Urinary bladder (tissue), 2 donors: ENCODE measurements around the gene FHIP1B. TPM values are rescaled to one million over a fixed set of nuclear protein-coding genes. Genes with fewer than 3 reads are reported as not detected.

ENCODE experiments used
- polyA plus RNA-seq: library from polyadenylated mRNA; stranded (reverse); fragments of 200-250 nt; gene quantifications from one replicate; pipeline ENCODE4 v1.2.3, GENCODE V29; 2013
- total RNA-seq: library from RNA; depleted of rRNA; stranded (reverse); fragments of >200 nt; gene quantifications from one replicate; pipeline ENCODE4 v1.2.3, GENCODE V29; 2014
- donor health status: healthy.

The FHIP1B gene
- total and polyA plus RNA-seq, 2 donors, result 14.5 to 35.4 TPM

Other genes starting within 250 kb of the FHIP1B start
- not detected for gene OR52L1, start 247.7 kb downstream of the FHIP1B start, total RNA-seq
- gene OR52L1, start 247.7 kb downstream of the FHIP1B start, polyA plus RNA-seq, result not detected
- not detected for gene OR56A4, start 227.7 kb downstream of the FHIP1B start, total RNA-seq
- gene OR56A4, start 227.7 kb downstream of the FHIP1B start, polyA plus RNA-seq, result not detected
- gene OR56A1, start 203.9 kb downstream of the FHIP1B start, total RNA-seq, result 0.05 TPM
- not detected for gene OR56A1, start 203.9 kb downstream of the FHIP1B start, polyA plus RNA-seq
- gene OR56B4, start 127.0 kb downstream of the FHIP1B start, total RNA-seq, result not detected
- gene OR56B4, start 127.0 kb downstream of the FHIP1B start, polyA plus RNA-seq, result not detected
- gene OR52B2, start 64.3 kb downstream of the FHIP1B start, total RNA-seq, result not detected
- not detected for gene OR52B2, start 64.3 kb downstream of the FHIP1B start, polyA plus RNA-seq
- not detected for gene OR52W1, start 35.4 kb downstream of the FHIP1B start, total RNA-seq
- gene OR52W1, start 35.4 kb downstream of the FHIP1B start, polyA plus RNA-seq, result not detected
- not detected for gene C11orf42, start 29.1 kb downstream of the FHIP1B start, total RNA-seq
- not detected for gene C11orf42, start 29.1 kb downstream of the FHIP1B start, polyA plus RNA-seq
- not detected for gene CNGA4, start 4.5 kb upstream of the FHIP1B start, total RNA-seq
- gene CNGA4, start 4.5 kb upstream of the FHIP1B start, polyA plus RNA-seq, result 0.28 TPM
- not detected for gene CCKBR, start 25.2 kb upstream of the FHIP1B start, total RNA-seq
- gene CCKBR, start 25.2 kb upstream of the FHIP1B start, polyA plus RNA-seq, result 0.04 TPM
- gene CAVIN3, start 85.9 kb upstream of the FHIP1B start, total RNA-seq, result 36.7 TPM
- gene CAVIN3, start 85.9 kb upstream of the FHIP1B start, polyA plus RNA-seq, result 254 TPM
- 9.5 TPM for gene SMPD1, start 155.8 kb upstream of the FHIP1B start, total RNA-seq
- gene SMPD1, start 155.8 kb upstream of the FHIP1B start, polyA plus RNA-seq, result 33.8 TPM
- 31.8 TPM for gene APBB1, start 184.5 kb upstream of the FHIP1B start, total RNA-seq
- 68.7 TPM for gene APBB1, start 184.5 kb upstream of the FHIP1B start, polyA plus RNA-seq
- gene HPX, start 206.4 kb upstream of the FHIP1B start, total RNA-seq, result 1.1 TPM
- gene HPX, start 206.4 kb upstream of the FHIP1B start, polyA plus RNA-seq, result 3.3 TPM
- gene TRIM3, start 239.3 kb upstream of the FHIP1B start, total RNA-seq, result 17.7 TPM
- gene TRIM3, start 239.3 kb upstream of the FHIP1B start, polyA plus RNA-seq, result 29.7 TPM
- gene ARFIP2, start 246.7 kb upstream of the FHIP1B start, total RNA-seq, result 25.6 TPM
- gene ARFIP2, start 246.7 kb upstream of the FHIP1B start, polyA plus RNA-seq, result 34.1 TPM
- 25.9 TPM for gene TIMM10B, start 246.9 kb upstream of the FHIP1B start, total RNA-seq
- gene TIMM10B, start 246.9 kb upstream of the FHIP1B start, polyA plus RNA-seq, result 35.1 TPM